HEK293 (cell line): ENCODE measurements around the gene HMOX1.

Experiments used
- PBX3 ChIP-seq: sonication (generic); formaldehyde crosslinking; IDR thresholded peaks from 2 replicates; pipeline ENCODE4 v1.8.1; 2022; ENCODE audit warnings: mild to moderate bottlenecking, moderate library complexity, missing genetic modification reagents
- SALL2 ChIP-seq: fragments of 450-650 bp; formaldehyde crosslinking; IDR thresholded peaks from 2 replicates; pipeline ENCODE4 v1.5.0; 2017; ENCODE audit warnings: missing biosample characterization, mild to moderate bottlenecking, missing genetic modification characterization, borderline replicate concordance
- SETDB1 ChIP-seq: IDR thresholded peaks from one replicate; pipeline ENCODE4 v1.6.1; 2017; ENCODE audit warnings: mild to moderate bottlenecking, low read length, moderate library complexity, mixed read lengths; ENCODE audit not compliant: insufficient read length
- TCF7L2 ChIP-seq: IDR thresholded peaks from 2 replicates; pipeline ENCODE4 v1.6.1; 2011; ENCODE audit warnings: low read depth, mild to moderate bottlenecking, inconsistent platforms, low read length, moderate library complexity, borderline replicate concordance
- ZBTB49 ChIP-seq: fragments of 450-650 bp; formaldehyde crosslinking; IDR thresholded peaks from 2 replicates; pipeline ENCODE4 v1.5.1; 2016; ENCODE audit warnings: missing biosample characterization, missing genetic modification characterization, low read depth
- ZNF169 ChIP-seq: fragments of 450-650 bp; formaldehyde crosslinking; IDR thresholded peaks from 2 replicates; pipeline ENCODE4 v1.5.1; 2016; ENCODE audit warnings: missing biosample characterization, missing genetic modification characterization
- ZNF23 ChIP-seq: fragments of 450-650 bp; formaldehyde crosslinking; IDR thresholded peaks from 2 replicates; pipeline ENCODE4 v1.5.1; 2016; ENCODE audit warnings: missing biosample characterization, missing genetic modification characterization, borderline replicate concordance
- ZNF24 ChIP-seq: fragments of 450-650 bp; formaldehyde crosslinking; IDR thresholded peaks from 2 replicates; pipeline ENCODE4 v1.5.1; 2016; ENCODE audit warnings: missing biosample characterization, missing genetic modification characterization
- ZNF292 ChIP-seq: fragments of 450-650 bp; formaldehyde crosslinking; IDR thresholded peaks from 2 replicates; pipeline ENCODE4 v1.5.1; 2016; ENCODE audit warnings: low read depth, missing biosample characterization, missing genetic modification characterization, borderline replicate concordance
- ZNF677 ChIP-seq: fragments of 450-650 bp; IDR thresholded peaks from 2 replicates; pipeline ENCODE4 v1.5.0; 2018; ENCODE audit warnings: missing biosample characterization, mild to moderate bottlenecking, missing genetic modification characterization, moderate library complexity
- ZNF76 ChIP-seq: fragments of 450-650 bp; formaldehyde crosslinking; IDR thresholded peaks from 2 replicates; pipeline ENCODE4; 2016; ENCODE audit warnings: low read depth, missing biosample characterization, missing genetic modification characterization, borderline replicate concordance
- TF ChIP-seq, protein P1 (sequence below): fragments of 450-650 bp; formaldehyde crosslinking; IDR thresholded peaks from 2 replicates; pipeline ENCODE4 v1.5.1; 2016; ENCODE audit warnings: missing biosample characterization, missing genetic modification characterization

GRCh38 chr22:35399678-35400500, 19.0 kb downstream of the HMOX1 start, which contains the start of gene MCM5:
- TF ChIP-seq SALL2 (tag by site-specific recombination), result no peak
- TF ChIP-seq TCF7L2, result no peak
- no peak for TF ChIP-seq ZNF169 (tag by site-specific recombination)
- TF ChIP-seq, protein P1, sequence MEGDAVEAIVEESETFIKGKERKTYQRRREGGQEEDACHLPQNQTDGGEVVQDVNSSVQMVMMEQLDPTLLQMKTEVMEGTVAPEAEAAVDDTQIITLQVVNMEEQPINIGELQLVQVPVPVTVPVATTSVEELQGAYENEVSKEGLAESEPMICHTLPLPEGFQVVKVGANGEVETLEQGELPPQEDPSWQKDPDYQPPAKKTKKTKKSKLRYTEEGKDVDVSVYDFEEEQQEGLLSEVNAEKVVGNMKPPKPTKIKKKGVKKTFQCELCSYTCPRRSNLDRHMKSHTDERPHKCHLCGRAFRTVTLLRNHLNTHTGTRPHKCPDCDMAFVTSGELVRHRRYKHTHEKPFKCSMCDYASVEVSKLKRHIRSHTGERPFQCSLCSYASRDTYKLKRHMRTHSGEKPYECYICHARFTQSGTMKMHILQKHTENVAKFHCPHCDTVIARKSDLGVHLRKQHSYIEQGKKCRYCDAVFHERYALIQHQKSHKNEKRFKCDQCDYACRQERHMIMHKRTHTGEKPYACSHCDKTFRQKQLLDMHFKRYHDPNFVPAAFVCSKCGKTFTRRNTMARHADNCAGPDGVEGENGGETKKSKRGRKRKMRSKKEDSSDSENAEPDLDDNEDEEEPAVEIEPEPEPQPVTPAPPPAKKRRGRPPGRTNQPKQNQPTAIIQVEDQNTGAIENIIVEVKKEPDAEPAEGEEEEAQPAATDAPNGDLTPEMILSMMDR (tag by site-specific recombination), result no peak
- no peak for TF ChIP-seq ZNF677
- TF ChIP-seq ZNF23 (tag by site-specific recombination), result no peak
- no peak for TF ChIP-seq ZNF292 (tag by site-specific recombination)
- no peak for TF ChIP-seq SETDB1
- TF ChIP-seq PBX3 (CRISPR knock-in tag), result peak; percentile 92
- peak; percentile 56 for TF ChIP-seq ZNF76
- TF ChIP-seq ZBTB49 (tag by site-specific recombination), result no peak
- TF ChIP-seq ZNF24 (tag by site-specific recombination), result peak; percentile 62; the same call in 1 of the 2 replicates
